GM18502 (cell line): ENCODE measurements around the gene COL4A4.
"Not testable (repeated sequence)": the region's sequence is repeated elsewhere in the genome, so short reads cannot be mapped to it uniquely, and the experiment has no call there.

ENCODE experiments used
- ATAC-seq: cut with Tn5 transposase; IDR thresholded peaks from one replicate; pipeline ENCODE4 v1.9.1; 2021; ENCODE audit warnings: mild to moderate bottlenecking; ENCODE audit not compliant: unreplicated experiment, poor library complexity

Gene COL4A4

DNA sequence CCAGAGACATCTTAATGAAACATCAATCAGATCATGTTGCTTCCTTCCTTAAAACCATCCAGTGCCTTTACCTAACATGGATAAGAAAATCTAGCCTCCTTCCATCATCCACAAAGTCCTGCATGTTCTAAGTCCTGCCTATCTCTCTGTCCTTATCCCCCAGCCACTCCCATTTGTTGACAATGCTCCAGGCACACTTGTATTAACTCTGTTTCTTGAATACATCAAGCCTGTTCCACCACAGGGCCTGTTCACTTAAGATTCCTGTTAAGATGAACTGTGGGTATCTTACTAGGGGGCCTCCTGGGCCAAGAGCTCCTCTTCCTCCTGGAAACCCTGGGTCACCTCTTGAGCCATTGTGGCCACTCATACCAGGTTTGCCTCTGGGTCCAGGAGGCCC lies 45.7 kb downstream of the COL4A4 start:
- ATAC-seq = no peak

DNA sequence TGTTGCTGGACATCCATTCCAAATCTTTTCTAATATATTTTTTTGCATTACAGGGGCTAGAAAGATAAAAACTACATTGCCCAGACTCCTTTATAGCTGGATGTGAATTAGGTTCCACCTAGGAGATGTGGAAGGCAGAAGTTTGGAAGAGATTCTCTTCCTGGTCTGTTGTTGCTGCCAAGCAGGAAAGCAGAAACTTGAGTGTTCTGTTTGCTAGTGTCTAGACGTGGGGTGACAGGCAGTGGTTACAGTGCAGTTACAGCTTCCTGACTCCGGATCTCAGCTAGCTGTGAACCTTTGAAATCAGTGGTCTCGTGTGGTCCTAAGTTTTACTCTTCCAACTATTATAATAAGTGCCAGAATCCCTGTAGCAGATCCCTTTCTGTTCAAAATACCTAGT lies 46.2 kb downstream of the COL4A4 start:
- no peak for ATAC-seq

DNA sequence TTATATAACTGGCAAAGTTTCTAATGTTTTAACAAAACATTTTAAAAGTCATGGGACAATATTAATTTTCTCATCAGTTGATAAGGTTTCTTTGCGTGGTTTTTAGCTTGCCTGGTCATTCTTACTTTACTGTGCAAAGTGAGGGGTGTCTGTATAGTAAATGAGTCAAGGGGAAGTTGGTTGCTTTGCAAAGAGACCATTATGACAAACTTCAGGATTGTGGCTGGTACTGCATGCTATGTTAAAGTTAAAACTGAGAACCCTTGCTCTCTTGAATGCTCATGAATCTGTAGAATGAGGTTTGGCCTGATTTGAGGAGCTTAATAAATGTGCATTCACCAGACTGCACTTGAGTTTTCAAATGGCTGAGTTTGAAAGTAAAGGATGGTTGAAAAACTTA lies 47.0 kb downstream of the COL4A4 start:
- peak; percentile 73 for ATAC-seq

DNA sequence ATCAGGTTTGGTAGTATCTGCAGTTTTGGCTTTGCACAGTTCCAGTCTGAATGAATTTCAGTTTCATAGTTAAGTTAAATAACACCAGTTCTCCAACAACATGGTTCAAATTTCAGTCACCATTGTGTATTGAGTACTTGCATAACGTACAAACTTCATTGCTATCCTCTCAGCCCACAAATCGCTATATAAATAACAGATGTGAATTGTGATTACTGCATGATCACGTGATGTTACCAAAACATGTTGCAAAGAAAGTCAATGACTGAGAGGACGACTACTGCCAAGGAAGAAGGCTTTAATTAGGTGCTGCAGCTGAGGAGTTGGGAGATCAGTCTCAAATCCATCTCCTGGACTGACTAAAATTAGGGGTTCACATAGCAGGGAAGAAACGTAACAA lies 48.2 kb downstream of the COL4A4 start:
- ATAC-seq = no peak

DNA sequence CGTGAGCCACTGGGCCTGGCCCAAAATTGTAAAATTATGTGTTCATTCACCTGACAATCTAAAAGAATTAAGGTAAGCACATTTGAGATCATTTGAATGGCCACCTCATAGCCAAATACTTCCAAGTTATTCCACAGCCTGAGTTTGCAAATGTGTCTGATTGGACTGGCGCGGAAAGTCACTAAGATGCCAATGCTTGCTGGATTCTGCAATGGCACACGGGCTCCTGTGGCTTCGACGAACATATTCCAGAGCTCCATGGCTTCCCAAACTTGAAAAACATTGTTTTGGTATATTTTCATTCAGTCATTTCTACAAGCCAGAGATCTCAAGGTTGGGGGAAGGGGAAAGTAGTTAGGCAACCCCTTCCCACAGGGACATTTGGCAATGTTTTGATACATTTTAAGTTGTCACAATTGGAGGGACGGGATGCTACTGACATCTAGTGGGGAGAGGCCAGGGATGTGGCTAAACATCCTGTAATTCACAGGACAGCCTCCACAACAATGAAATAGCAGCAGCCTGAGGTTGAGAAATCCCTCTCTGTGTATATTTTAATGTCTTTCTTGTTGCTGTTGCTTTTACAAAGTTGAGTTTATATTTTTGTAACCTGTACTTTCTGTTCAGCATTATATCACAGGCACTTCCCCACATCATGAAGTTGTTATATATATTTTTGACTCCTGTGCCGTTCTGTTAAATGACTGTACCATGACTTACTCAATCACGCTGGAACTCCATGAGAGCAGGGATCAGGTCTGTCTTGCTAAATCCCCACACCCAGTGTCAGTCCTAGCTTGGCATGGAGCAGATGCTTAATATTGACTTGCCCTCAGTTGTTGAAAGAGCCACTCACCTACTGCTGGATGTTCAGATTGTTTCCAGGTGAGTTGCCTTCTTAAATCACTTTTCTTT lies 56.9 kb downstream of the COL4A4 start:
- peak; percentile 88 for ATAC-seq

DNA sequence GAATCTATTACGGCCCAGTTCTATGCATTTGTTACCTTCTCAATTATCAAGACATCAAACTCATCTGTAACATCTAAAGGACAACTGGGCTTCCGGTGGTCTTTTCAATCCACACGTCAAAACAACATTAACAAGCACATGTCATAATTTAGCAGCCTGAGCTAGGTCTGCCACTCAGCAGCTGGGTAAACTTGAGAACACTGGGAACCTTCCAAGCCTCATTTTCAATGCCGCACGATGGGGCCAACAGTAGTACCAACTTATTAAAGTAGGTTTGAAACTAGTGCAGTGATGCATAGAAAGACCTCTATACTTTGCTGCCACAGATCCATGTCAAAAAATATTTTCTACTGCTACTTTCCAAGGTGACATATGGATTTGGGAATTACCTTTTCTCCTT lies 60.4 kb downstream of the COL4A4 start:
- no peak for ATAC-seq

DNA sequence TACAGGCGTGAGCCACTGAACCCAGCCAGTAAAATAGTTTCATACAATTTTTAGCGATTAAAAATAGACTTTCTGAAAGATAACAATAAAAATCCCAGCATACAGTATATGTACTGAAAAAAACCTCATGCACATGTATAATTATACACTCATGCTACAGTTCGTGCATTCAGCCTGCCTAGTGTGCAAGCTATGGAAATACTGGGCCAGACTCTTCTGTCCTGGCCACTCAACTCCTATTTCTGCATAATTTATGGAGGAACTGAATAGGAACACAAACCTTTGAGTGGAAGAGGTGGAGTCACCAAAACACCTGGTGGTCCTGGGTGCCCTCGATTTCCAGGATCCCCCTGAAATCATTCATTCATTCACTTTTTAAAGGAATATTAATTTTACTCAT lies 64.7 kb downstream of the COL4A4 start:
- no peak for ATAC-seq

DNA sequence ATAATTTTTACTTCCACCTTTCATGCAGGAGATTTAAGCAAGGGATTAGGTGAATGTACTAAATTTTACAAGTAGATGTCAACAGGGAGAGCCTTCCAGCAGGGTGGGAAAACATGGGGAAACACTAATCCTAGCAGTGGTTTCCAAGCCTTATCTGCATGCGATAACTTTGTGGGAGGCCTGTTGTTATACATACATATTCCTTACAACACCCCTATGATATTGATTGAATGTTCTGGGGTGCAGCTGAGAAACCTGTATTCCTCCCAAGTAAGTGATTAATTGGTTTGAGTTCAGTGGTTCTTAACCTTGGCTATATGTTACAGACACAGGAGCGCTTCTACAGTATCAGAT lies 65.9 kb downstream of the COL4A4 start:
- ATAC-seq = no peak

DNA sequence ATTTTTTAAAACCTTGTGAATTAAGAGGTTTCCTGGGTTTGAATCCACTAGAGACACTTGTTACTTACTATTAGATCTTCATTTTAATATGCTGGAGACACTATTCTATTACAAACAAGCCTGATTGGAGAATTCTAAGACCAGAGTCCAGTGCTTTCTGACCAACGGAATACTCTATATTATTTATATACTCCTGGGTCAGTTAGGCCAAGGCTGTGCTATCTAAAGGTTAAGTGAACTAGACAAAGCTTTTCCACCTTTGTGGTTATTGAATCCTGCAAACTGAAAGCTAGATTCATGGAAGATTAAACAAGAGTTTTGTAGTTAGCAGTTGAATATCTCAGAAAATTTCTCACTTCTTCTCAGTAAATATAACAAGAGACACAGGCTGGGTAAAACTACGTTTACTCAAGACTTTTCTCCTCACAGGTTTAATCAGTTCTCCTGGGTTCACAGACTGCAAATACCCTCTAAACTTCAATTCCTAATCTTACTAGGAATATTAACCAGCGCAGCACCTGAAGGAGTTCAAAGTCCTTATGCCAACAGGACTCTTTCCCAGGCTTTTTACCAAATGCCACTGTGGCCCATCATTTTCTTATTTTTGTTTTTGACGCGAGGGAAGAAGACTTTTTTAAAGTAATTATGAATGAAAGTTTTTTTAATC lies 66.4 kb downstream of the COL4A4 start:
- no peak for ATAC-seq

DNA sequence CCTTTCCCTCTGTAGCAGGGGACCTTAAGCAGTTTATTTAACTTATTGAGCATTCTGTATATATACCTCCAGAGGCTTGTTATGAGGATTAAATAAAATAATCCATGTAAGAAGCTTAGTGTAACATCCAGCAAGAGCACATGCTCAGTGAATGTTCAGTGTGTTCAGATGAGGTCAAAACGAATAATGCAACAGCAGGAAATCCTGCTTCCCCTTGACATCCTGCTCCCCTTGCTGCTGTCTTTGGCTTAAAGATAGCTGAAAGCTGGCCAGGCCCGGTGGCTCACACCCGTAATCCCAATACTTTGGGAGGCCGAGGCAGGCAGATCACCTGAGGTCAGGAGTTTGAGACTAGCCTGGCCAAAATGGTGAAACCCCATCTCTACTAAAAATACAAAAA lies 68.7 kb downstream of the COL4A4 start:
- no peak for ATAC-seq

DNA sequence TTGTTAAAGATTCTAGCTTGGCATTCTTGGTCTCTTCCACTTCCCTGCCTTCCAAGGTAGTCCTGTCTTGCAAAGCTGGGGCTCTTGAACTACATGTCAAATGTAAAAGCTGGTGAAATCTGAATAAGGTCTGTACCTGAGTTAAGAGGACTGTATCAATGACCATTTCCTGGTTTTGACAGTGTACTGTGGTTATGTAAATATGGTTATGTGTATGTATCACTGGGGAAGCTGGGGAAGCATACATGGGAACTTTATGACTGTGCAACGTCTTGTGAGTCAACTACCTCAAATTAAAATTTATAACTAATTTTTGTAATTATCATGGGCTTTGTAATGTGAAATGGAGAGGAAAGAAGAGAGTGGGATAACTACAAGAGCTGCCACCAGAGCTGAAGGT lies 81.7 kb downstream of the COL4A4 start:
- ATAC-seq = peak; percentile 100

DNA sequence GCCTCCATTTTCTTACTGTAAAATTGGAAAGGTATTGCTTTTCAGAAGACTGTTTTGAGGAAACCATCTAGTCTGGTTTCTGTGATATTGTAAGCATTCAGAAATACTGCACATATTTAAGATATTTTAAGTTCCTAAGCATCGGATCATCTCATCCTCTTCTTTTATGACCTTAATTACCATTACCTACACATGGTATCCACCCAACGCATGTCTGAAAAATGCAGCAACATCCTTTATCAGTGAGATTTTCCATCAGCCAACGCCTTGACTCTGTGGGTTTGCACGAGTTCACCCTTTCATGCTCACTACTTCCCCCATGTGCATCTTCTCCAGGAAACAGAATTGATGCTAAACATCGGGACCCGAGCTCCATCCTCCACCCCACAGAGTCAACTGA lies 84.3 kb downstream of the COL4A4 start:
- no peak for ATAC-seq

DNA sequence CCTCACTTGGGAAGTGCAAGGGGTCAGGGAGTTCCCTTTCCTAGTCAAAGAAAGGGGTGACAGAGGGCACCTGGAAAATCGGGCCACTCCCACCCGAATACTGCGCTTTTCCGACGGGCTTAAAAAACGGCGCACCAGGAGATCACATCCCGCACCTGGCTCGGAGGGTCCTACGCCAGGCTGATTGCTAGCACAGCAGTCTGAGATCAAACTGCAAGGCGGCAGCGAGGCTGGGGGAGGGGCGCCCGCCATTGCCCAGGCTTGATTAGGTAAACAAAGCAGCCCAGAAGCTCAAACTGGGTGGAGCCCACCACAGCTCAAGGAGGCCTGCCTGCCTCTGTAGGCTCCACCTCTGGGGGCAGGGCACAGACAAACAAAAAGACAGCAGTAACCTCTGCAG lies 98.9 kb downstream of the COL4A4 start:
- ATAC-seq = not testable (repeated sequence)

DNA sequence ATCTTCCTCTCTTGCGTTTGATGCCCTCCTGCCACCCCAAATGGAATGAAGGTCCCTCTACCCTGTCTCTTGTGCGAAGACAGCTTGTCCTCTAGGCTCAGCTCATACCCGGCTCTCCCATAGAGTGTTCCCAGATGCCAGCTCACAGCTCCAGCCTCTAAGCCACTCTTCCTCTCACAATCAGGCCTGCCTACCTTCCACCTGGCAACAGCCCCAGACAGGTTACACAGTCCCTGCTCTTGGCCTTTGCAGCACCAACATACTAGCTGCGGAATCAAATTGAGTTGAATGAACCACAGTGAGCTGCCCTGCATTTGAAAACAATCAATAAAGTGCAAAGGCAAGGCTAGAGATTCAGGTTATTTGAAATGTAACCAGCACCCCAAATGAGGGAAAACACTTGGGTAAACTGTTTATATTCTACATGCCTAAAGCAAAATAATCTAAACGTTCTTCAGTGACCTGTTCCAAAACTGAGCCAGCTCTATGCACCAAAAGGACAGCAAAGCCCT lies 105.1 kb downstream of the COL4A4 start:
- no peak for ATAC-seq

DNA sequence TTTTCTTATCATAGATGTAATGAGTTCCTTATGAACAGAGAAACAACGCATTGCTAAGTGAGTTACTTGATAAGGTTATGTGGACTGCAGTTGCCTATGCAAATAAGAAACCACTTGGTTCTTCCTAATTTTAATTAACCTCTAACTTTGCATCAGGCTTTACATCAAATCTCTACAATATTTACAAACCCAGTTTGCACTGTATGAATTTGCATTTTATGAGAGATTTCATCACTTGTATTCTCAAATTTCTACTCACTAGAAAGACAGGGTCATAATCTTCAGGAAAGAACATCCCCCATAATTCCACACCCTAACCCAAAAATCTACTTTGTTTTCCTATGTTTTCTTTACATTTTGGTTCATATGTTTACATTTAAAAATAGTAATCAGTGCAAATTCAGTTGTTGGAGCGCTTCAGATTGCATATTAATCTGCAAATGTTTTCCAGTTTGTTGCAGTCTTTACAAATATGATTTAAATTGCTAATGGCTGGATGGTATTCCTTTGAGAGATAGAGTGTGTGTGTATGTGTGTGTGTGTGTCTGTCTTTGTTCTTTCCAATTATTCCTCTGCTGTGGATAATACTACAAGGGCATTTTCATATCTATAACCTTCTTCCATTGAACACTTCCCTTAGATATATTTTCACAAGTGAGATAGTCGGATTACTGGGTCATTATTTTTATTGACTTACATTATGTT lies 106.1 kb downstream of the COL4A4 start:
- no peak for ATAC-seq

DNA sequence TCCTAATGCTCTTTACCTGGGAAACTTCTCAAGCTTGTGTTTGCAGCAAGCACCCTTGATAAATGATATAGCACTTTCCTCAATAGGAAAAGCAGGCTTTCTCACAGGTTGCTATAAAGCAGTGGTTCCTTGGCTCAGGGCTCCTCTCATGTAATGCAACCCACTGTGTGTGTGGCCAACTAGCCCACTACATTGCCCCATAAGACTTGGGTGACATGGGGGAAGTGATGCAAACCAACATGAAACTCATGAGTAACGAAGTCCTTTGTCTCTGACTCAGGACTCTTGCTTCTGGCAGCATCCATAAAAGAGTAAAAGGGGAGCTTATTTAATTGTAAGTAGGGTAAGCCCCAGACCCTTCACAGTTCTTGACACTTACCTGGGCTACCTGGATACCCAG lies 106.9 kb downstream of the COL4A4 start:
- no peak for ATAC-seq

DNA sequence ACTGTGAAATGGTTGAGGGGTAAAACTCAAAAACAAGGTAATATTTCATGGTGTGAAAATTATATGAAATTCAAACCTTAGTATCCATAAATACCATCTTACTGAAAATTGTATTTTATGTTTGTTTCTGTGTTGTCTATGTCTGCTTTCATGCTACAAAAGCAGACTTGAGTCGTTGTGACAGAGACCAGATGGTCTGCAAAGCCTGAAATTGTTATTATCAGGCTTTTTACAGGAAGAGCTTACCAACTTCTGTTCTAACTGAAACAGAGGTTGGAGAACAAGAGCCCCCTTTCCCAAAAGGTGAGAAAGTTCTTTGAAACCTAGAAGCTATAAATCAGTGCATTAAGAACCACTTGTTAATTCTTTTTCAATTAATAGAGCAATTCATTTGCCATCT lies 110.0 kb downstream of the COL4A4 start:
- ATAC-seq = no peak

DNA sequence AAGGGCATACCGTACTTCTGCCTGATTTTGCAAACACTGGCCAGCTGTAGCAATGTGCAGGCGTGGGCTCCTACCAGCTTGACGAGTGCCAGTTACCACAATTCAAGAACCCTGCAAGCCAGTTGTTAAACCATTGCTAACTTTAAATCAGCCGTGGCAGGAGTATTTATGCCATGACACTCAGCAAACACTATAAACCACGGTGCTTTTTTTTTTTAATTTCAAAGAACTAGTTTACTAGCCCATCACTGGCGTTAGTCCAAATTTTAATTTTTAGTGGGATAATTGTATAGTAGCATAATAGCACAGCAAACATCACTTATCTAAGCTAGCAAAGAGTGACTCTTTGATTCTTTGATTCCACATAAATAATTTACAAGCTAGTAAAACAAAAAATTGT lies 111.1 kb downstream of the COL4A4 start:
- no peak for ATAC-seq

DNA sequence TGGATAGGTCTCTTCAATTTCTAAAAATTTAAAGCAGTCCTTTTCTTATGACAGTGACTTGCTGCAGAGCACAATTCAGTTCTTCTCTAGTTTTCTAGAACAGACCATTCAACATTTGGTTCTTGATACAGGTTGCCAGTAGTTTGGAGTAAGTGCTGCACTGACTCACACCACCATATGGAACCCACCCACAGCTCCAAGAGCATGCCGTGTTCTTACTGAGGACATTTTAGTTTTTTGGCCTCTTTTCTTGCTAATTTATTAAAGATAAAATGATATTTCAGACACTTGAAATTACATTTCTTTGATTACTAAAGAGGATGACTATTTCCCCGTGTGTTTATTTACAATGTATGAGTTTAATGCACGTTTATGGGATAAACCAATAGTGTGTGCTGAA lies 120.0 kb downstream of the COL4A4 start:
- ATAC-seq = no peak

DNA sequence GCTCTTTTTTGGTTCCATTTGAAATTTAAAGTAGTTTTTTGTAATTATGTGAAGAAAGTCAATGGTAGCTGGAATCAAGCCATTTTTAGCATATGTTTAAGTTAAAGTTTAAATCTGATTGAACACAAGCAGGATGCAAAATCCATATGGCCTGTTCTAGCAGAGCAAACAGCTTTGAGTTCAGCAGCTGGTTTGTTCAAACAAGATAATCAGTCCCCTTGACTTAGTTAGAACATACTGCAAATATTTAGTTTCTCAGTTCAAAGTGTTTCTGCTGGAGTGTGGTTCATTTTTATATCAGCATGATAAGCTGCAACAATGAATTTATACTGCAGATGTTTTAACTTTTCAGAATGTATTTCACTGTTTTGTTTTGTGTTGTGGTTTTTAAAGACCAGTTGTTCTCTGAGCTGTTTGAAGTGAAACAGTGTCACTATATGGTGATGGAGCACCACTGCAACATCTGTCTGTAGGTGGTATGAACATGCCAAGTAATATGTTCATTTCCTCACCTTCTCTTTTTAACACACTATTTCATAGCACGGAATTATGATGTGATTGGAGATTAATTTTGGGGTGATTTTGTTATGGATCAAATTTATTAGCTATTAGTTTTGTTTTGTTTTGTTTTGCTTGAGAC lies 125.3 kb downstream of the COL4A4 start:
- no peak for ATAC-seq

DNA sequence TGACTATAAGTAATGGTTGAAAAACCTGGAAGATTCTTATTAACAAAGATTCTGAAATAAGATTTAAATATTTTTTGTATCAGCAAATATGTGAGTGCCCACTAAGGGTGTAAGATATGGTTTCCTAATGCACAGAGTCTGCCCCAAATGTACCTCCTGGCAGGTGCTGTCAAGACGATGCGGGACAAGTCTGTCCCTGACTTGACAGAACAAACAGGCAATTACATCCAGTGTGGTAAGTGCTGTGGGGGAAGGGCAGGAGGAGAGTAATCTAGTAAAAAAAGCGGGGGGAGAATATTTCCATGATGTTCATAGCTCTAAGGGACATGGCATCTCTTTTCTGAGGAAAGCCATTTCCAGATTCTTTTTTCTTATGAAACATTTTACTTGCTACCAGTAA lies 127.5 kb downstream of the COL4A4 start:
- ATAC-seq = no peak
